A673 (cell line): Measurements from ENCODE around the gene SSNA1.

ENCODE experiments used
- EZH2 ChIP-seq: fragments of 200-600 bp; sonication (generic); IDR thresholded peaks from 2 replicates; pipeline ENCODE4 v1.6.1; 2017; ENCODE audit warnings: borderline replicate concordance, low read depth, mild to moderate bottlenecking, mixed read lengths, antibody characterized with exemption, low read length; ENCODE audit not compliant: poor library complexity, severe bottlenecking
- TF ChIP-seq, protein P1 (sequence below): fragments of 300-800, 200-600 bp; sonication (generic); conservative IDR thresholded peaks from 2 replicates; pipeline ENCODE4 v1.5.1; 2017; ENCODE audit warnings: low read depth, mild to moderate bottlenecking, antibody characterized with exemption, low read length, moderate library complexity, mixed read lengths

DNA sequence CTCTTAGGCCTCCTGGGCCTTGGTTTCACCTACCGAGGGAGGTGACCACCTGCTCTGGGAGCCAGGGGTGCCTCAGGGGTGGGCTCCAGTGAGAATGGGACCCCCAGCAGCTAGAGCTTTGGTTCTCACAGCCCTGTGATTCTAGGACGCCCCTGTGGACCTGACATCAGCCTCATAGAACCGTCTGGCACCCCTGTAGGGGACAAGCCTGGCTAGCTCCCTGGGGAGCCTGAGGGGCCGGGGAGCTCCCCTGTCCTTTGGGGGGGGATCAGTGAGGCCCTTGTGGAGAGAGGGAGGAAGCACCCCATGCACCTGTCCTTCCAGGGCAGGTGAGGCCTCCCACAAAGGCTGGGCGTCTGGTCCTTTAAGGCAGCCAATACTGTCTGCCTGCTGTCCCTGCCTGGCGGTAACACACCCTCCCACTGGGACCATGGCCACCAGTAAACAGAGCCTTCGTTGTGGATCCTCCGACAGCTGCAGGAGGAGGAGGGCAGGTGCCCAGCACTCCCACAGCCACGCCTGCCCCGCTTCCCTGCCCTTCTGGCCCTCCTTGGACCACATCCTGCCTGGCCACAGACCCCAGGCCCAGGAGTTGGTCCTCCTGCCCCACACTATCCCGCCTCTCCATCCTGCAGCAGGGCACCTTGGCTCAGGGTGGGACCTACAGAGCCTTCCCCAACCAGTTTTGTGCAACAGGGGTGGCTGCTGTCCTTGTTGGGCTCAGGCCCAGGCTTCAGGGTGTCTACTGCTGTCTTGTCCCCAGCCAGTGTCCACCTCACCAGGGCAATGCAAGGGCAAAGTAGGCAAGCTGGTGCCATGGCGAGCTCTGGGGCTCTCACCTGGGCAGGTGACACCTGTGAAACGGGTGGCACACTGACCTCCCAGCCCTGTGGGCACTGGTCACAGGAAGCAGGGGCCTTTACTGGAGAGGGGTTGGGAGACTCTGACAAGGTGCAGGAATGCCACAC lies 49.6 kb downstream of the SSNA1 start:
- TF ChIP-seq, protein P1, sequence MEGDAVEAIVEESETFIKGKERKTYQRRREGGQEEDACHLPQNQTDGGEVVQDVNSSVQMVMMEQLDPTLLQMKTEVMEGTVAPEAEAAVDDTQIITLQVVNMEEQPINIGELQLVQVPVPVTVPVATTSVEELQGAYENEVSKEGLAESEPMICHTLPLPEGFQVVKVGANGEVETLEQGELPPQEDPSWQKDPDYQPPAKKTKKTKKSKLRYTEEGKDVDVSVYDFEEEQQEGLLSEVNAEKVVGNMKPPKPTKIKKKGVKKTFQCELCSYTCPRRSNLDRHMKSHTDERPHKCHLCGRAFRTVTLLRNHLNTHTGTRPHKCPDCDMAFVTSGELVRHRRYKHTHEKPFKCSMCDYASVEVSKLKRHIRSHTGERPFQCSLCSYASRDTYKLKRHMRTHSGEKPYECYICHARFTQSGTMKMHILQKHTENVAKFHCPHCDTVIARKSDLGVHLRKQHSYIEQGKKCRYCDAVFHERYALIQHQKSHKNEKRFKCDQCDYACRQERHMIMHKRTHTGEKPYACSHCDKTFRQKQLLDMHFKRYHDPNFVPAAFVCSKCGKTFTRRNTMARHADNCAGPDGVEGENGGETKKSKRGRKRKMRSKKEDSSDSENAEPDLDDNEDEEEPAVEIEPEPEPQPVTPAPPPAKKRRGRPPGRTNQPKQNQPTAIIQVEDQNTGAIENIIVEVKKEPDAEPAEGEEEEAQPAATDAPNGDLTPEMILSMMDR: no peak
- TF ChIP-seq EZH2: no peak
